Panc1 (cell line): Measurements from ENCODE around the gene HGFAC.

Source experiments
- CTCF ChIP-seq: fragments of 450-650 bp; IDR thresholded peaks from 2 replicates; pipeline ENCODE4 v1.5.1; 2017; ENCODE audit warnings: mild to moderate bottlenecking
- POLR2AphosphoS5 ChIP-seq: IDR thresholded peaks from 2 replicates; pipeline ENCODE4 v1.6.1; 2012; ENCODE audit warnings: mild to moderate bottlenecking, low read depth, low read length, moderate library complexity
- SIN3A ChIP-seq: IDR thresholded peaks from 2 replicates; pipeline ENCODE4 v1.6.1; 2012; ENCODE audit warnings: low read depth, mild to moderate bottlenecking, low read length, moderate library complexity, borderline replicate concordance; ENCODE audit not compliant: insufficient read depth
- TCF7L2 ChIP-seq: IDR thresholded peaks from 2 replicates; pipeline ENCODE4 v1.6.1; 2011; ENCODE audit warnings: mild to moderate bottlenecking, low read depth, low read length, inconsistent platforms
- TF ChIP-seq, protein P1 (sequence below), 2 experiments: IDR thresholded peaks; 2 replicates each; pipeline ENCODE4 v1.6.1; 2011 to 2012; ENCODE audit warnings: low read depth in 2 of 2, control low read depth in 1 of 2, low read length in 1 of 2, mild to moderate bottlenecking in 1 of 2, moderate library complexity in 1 of 2; ENCODE audit not compliant: insufficient read depth in 1 of 2

- TF ChIP-seq CTCF (no peak), POLR2AphosphoS5 (no peak), TCF7L2 (no peak), SIN3A (no peak)
- TF ChIP-seq, protein P1, sequence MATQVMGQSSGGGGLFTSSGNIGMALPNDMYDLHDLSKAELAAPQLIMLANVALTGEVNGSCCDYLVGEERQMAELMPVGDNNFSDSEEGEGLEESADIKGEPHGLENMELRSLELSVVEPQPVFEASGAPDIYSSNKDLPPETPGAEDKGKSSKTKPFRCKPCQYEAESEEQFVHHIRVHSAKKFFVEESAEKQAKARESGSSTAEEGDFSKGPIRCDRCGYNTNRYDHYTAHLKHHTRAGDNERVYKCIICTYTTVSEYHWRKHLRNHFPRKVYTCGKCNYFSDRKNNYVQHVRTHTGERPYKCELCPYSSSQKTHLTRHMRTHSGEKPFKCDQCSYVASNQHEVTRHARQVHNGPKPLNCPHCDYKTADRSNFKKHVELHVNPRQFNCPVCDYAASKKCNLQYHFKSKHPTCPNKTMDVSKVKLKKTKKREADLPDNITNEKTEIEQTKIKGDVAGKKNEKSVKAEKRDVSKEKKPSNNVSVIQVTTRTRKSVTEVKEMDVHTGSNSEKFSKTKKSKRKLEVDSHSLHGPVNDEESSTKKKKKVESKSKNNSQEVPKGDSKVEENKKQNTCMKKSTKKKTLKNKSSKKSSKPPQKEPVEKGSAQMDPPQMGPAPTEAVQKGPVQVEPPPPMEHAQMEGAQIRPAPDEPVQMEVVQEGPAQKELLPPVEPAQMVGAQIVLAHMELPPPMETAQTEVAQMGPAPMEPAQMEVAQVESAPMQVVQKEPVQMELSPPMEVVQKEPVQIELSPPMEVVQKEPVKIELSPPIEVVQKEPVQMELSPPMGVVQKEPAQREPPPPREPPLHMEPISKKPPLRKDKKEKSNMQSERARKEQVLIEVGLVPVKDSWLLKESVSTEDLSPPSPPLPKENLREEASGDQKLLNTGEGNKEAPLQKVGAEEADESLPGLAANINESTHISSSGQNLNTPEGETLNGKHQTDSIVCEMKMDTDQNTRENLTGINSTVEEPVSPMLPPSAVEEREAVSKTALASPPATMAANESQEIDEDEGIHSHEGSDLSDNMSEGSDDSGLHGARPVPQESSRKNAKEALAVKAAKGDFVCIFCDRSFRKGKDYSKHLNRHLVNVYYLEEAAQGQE (IDR thresholded peaks at IDR 0.05; ENCODE audit: insufficient read depth in 1 of 2, low read depth in 2 of 2, low read length in 1 of 2): no peak
These were observed 27.8 kb downstream of the HGFAC start for GRCh38 chr4:3469386-3470243.
